Stimulated activated CD8-positive, alpha-beta memory T cell treated with anti-CD3 and anti-CD28 coated beads, Interleukin-15, amount 100 ng/mL, for 1 hour (primary cell): ENCODE results near the gene DHRS3.
"Not testable (repeated sequence)": the region's sequence is repeated elsewhere in the genome, so short reads cannot be mapped to it uniquely, and the experiment has no call there.

Source experiments
- DNase-seq: peaks from one replicate; pipeline ENCODE4 v3.0.0-alpha.2; 2020; ENCODE audit warnings: low read depth

The DHRS3 gene

DNA sequence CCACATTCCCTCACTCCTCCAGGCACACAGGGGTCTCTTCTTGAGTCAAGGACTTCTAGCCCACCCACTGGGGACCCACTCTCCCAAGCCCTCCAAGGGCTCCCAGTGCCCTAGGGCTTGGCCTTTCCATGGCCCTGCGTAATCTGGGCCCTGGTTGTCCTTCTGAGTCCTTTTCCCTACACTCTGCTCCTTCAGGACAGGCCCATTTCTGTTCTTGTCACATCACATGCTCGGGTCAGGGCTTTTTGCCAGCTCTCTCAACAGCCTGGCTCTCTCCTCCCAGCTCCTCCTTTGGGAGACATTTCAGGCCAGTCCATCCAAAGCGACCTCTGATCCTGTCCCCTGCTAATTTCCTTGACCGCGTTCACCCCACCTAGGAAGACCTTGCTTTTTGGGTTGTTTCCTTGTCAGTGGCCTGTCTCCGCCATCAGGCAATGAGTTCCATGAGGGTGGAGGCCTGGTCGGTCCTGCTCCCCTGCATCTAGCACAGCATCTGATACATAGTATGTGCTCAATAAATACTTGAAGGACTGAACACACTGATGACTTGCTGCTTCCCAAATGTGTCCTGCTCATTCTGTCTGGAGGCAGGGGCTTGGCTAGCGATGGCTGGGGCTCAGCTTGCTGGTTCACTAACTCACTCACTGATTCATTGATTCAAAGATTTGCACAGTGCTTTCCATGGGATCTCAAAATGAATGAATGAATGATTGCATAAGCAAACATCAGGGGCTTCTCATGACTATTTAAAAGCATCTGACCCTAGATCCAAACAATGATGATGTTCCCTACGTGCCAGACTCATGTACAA, 44.8 kb downstream of the DHRS3 start:
- DNase-seq = no peak

DNA sequence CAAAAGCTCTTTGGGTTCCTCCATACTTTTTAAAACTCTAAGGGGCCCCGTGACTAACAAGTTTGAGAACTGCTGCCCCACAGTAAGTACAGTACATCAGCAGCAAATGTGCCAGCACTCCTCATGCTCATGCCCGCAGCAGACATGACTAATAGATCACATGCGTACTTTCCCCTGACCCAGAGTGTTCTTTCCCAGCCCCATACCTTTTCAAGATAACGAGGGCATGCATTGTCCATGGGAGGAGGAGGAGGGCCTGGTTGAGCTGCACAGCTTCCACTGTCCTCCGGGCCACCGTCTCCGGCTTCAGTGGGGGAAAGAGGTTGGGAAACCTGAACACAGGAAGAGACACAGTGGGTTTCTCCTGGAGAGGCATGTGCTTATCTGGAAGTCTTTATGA, 45.5 kb downstream of the DHRS3 start:
- DNase-seq = no peak

DNA sequence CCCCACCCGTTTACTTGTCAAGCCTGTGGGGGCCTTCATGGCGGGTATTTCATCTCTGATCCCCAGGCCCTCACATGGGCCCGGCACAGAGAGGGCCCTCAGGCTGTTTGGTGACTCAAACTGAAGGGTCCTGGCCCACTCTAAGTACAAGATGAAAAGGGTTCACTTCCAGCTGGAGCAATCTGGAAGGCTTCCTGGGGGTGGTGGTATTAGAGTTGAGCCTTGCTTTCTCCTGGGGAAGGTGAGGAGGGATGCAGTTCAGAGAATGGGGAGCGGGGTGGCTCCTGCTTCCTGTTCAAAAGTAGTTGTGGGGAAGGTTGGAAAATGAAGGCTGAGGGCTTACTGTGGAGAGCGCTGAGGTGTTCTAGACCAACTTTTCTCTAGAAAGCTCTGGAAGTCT, 47.7 kb downstream of the DHRS3 start:
- DNase-seq = no peak

DNA sequence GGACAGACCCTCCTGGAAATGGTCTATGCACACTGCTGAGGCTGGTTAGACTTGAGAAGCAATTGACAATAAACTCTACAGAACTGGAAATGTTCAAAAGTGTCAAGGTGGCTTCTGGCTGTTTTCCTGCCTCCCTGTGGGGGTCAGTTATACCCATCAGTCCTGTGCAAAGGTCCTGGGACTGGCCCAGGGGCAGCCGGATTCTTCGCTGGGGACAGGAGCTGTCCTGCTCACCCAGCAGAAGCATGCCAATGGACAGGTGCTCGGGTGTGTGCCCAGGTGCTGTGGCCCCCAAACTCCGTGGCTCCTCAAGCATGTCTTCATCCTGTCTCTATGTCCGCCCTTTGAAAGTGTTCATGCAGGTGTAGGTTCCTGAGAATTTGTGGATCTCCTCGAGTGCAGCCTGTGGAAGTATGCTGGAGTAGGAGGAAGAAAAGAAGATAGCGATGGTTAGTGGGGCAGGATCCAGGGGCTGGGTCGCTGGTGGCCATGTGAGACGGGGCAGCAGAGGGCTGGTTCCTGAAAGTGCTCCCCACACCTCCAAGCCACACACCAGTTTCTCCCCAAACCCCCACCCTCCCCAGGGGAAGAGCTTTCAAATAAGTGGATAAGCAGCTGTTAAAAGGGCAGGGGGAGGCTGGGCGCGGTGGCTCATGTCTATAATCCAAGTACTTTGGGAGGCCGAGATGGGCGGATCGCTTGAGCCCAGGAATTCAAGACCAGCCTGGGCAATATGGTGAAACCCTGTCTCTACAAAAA, 49.8 kb downstream of the DHRS3 start:
- no peak for DNase-seq

DNA sequence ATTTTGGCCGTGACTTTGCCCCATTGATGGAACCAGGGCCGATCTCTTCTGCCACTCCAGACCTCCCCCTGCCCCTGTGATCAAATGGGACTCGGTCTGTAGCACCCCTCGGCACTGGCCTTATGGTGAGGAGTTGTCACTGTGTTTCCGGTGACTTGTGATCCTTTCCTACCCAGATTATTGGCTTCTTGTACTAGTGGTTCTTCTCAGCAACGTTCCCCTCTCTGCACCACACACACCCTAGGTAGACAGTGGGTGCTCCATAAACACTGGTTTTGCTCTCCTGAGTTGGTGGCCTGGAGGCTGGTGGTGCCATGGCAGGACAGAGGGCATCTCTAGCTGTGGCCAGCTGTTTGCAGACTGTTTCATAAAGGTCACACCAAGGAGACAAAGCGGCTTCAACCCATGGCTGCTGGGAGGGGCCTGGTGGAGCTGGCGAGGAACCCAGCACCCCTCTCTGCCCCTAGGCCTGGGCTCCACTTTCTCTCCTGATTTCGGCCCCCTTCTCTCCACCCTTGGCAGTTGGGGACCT, 50.7 kb downstream of the DHRS3 start:
- no peak for DNase-seq

DNA sequence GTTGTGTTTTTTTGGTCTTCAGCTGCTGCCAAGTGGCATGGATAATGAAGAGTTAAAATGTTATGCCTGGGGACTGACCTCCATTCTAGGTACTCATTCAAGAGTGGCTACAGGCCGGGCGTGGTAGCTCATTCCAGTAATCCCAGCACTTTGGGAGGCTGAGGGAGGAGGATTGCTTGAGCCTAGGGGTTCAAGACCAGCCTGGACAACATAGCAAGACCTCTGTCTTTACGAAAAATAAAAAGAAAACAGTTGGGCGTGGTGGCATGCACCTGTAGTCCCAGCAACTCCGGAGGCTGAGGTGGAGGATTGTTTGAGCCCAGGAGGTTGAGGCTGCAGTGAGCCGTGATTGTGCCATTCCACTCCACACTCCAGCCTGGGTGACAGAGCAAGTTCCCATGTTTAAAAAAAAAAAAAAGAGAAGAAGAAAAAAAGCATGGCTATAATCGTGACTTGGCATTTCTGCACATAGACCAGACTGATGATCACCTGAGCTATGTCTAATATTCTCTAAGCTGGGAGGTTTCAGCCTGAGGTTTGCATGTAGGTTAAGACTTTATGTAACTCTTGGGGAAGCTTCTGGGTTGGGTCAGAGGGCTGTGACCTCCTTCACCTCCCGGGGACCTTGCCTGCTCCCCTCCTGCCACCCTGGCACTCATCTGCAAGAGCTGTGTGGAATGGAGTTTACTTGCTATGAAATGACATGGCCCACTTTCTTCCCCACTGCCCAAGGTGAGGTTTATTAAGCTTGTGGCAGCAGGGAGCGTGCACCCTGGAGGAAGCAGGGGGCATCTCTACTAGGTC, 51.3 kb downstream of the DHRS3 start:
- DNase-seq = no peak

DNA sequence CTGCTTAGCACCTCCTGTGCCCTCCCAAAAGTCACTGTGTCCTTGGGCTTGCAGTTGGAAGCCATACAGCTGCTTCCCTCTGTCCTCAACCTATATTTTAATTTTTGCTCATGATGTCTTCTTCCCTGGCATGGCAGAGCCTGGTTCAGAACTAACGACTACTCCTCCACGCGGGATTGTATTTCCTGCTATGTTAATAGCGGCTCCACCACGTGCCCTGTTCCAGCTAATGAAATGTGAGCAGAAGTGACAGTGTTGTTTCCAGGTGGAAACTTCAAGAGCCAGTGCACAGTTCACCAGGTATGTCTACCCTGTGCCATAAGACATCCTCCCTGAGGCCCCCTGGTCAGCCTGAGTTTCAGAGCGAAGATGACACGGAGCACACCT, 52.1 kb downstream of the DHRS3 start:
- DNase-seq = no peak

DNA sequence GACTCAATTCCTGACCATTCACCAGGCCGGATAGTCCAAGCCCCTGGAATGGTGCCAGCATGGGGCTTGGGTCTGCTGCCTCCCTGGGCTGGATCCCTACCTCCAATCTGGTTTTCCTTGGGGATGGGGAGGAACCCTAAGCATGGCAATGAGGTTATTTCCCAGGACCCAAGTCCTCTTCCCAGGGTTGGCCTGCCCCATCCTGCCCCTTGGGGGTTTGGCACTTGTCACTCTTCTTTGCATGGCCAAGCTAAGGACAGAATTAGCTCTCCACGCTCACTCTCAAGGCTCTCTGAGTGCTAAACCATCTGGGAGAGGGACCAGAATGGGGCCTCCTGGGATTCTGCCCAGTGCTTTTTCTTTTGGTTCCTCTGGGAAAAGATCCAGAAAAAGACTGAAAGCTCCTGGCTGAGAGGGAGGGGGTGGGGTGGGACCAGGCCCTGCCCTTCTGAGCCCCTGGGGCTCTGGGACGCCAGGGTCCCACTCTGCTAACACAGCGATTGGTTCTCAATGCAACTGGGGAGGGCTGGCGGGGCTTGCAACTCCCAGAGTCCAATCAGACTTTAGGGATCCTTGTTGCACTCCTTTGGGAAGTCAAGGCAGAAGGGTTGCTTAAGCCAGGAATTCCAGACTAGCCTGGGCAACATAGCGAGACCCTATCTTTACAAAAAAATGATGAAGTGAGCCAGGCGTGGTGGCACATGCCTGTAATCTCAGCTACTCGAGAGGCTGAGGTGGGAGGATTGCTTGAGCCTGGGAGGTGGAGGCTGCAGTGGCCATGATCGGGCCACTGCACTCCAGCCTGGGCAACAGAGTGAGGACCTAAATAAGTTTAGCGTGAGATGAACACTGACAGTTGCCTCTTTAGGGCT, 52.7 kb downstream of the DHRS3 start:
- no peak for DNase-seq

DNA sequence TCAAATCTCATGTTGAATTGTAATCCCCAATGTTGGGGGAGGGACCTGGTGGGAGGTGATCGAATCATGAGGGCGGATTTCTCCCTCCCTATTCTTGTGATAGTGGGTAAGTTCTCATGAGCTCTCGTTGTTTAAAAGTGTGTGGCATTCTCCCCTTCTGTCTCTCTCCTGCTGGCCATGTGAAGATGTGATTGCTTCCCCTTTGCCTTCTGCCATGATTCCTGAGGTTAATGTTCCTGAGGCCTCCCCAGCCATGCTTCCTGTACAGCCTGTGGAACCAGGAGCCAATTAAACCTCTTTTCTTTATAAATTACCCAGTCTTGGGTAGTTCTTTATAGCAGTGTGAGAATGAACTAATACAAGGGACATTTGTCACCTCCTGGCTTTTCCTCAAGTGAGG, 53.8 kb downstream of the DHRS3 start:
- DNase-seq = not testable (repeated sequence)

DNA sequence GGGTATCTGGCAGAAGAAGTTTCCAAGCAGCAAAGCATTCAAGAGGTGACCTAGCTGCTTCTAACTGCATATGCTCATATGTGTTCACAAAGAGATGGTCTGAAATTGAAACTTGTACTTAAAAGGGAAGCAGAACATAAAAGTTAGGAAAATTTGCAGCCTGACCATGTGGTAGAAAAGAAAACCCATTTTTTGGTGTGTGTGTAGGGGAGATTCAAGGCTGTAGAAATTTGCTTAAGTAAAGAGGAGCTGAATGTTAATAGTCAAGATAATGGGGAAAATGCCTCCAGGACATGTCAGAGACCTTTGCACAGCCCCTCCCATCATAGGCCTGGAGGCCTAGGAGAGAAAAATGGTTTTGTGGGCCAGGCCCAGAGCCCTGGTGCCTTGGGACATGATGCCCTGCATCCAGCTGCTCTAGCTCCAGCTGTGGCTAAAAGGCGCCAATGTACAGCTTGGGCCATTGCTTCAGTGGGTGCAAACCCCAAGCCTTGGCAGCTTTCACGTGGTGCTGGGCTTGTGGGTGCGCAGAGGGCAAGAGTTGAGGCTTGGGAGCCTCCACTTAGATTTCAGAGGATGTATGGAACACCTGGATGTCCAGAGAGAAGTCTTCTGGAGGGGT, 54.9 kb downstream of the DHRS3 start:
- DNase-seq = no peak

DNA sequence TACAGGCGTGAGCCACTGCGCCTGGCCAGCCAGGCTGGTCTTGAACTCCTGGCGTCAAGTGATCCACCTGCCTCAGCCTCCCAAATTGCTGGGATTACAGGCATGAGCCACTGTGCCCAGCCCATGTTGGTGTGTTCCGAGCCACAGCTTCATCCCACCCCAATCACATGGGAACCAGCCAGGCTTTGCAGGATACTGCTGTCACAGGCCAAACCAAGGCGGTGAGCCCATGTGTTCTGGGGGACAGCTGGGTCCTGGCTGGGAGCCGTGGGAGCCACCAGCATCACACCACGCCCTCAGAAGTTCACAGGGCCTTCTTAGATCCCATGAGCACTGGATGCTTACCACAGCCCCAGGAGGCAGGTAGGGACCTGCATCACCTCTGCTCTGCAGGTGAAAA, 56.9 kb downstream of the DHRS3 start:
- DNase-seq = no peak

DNA sequence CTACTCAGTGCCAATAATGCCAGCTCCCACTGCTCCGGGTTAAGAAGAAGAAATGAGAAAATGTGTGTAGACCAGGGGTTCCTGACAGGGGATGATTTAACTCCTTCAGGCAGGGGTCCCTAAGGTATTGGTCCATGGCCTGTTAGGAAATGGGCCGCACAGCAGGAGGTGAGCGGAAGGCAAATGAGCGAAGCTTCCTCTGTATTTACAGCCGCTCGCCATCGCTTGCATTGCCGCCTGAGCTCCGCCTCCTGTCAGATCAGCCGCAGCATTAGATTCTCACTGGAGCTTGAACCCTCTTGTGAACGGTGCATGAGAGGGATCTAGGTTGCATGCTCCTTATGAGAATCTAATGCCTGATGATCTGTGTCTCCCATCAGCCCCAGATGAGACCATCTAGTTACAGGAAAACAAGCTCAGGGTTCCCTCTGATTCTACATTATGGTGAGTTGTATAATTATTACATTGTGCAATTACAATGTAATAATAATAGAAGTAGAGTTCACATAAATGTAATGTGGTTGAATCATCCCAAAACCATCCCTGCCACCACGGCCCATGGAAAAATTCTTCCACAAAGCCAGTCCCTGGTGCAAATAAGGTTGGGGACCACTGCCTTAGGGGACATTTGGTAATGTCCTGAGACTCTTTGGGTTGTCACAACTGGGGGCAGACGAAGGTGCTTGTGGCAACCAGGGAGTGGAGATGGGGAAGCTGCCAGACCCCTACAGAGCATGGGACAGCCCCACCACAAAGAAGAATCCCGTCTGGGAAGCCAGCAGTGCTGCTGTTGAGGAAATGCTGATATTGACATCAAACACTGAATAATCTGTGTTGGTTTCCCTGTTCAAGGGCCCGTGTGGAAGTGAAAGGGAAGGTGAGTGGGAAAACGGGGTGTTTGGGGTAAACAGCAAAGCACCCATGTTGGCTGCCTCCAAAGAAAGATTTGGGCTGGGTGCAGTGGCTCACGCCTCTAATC, 60.8 kb downstream of the DHRS3 start:
- DNase-seq = no peak

DNA sequence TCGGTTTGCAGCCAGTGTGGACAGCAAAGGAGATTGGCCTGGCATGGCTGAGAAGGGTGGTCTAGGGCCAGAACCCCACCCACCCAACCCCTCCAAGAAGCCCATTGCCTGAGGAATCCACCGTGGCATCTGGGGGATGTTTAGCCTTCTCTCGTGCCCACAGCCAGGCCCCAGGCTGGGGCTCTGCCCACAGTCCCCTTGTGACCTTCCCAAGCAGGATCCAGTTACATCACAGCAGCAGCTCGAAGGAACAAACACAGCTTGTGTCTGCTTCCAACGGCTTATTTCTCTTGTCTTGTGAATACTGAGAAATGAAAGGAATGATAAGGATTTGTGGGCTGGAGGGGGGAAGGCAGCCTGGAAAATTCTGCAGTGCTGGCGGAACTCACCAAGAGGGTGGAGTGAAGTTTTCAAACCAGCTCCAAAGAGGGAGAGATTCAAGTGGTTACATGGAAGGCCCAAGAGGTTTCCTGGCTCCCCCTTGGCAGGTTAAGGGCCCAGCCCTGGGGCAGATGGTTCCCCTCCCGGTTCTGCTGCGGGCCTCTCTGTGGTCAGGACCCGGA, 61.6 kb downstream of the DHRS3 start:
- DNase-seq = no peak

DNA sequence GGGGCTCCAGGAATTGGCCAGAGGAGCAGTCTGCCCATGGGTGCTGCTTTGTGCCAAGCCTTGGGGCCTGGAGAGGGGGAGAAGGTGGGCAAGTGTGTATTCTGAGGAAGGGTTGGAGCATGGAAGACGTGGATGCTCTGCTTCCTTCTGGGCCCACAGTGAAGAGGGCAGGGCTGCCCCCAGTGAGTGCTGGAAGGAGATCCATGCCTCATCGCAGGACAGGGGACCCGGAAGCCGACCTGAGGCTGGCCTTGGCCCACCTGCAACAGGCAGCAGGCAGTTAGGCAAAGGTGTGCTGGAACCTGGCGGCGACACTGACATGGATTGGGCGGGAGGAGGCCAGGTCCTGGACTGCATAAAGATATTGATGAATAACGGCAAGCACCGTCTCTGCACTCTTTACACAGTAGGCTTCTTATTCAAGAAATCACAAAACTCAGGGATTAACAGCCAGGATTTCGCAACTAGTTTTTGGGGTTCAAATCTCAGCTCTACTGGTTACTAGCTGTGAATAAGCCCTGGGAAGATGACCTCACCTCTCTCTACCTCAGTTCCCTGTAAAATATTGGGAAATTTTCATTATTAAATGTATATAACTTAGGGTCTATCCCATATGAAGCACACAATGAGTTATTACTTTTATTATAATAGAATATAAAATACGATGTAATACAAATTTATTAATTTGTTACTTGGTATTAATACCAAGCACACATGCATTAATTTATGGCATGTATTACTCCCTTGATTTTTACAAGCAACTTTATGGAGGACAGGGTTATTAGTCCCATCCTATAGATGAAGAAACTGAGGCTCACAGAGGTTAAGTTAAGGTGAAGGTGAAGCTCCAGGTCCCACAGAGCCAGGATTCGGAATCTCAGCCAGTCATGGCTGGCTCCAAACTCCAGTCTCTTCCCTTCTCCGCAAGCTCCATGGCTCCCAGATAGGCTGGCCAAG, 62.3 kb downstream of the DHRS3 start:
- DNase-seq = no peak

DNA sequence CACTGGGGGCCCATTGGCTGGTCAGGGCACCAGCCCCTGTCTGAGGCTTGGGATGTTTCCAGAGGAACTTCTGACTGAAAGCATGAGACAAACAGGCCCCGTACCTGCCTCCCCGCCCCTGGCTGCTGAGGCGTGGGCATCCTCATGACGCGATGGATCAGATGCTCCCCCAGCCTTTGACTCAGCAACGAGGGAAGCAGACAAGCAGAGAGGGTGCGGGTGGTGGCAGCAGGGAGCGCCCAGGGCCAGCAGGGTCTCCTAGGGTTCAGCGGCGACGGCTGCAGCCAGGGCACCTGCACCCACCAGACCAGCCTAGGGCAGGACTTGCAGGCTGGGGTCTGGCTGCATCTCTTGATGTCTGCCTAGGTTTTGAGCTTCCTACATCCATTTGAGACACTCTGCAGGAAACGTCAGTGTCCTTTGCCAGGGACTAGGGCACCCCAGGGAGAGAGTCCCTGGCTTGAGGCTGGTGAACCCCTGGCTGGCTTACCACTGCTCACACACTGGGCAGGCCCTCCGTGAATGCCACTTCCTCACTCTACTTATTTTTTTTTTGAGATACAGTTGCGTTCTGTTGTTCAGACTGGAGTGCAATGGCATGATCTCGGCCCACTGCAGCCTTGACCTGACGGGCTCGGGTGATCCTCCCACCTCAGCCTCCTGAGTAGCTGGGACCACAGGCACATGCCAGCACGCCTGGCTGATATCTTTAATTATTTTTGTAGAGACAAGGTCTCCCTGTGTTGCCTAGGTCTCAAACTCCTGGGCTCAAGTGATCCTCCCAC, 63.3 kb downstream of the DHRS3 start:
- DNase-seq = no peak

DNA sequence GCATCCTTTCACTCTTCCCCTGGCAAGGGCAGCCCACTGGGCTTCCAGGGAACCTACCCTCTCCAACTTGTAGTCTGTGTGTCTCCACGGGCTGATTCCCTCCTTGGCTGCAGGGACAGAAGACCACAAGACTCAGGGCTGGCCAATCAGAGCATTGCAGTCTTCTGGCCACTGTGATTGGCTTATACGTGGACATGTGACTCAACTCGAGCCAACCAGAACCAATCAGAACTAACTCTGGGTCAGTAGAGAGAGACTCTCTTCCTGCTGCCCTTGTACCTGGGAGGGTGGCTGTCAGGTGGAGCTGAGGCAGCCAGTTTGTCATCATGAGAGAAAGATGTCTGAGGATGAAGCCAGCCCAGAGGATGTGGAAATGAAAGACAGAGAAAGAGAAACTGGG, 64.0 kb downstream of the DHRS3 start:
- no peak for DNase-seq
